H4 (cell line): ENCODE results near the gene C1orf210. TPM values are rescaled to one million over a fixed set of nuclear protein-coding genes. Genes with fewer than 3 reads are reported as not detected.

Experiments
- DNase-seq: peaks from one replicate; pipeline ENCODE4 v3.0.0-alpha.2; 2015; ENCODE audit warnings: low spot score
- total RNA-seq: library from RNA; depleted of rRNA; stranded (reverse); fragments of >200 nt; shearing (Covaris generic); gene quantifications from 2 replicates; pipeline ENCODE4 v1.2.3, GENCODE V29; 2014; rRNA removed

C1orf210 gene
- total RNA-seq, 1 experiment from 2014 or later, result not detected

GRCh38 chr1:43250351-43250761 lies 35.0 kb downstream of the C1orf210 start:
- no peak for DNase-seq

GRCh38 chr1:43247256-43247921 lies 38.0 kb downstream of the C1orf210 start:
- no peak for DNase-seq

- no peak for DNase-seq
Observed at GRCh38 chr1:43246466-43247213, 38.7 kb downstream of the C1orf210 start.

GRCh38 chr1:43243299-43243698 lies 42.1 kb downstream of the C1orf210 start:
- DNase-seq, result no peak

- peak; percentile 48 for DNase-seq
Observed at GRCh38 chr1:43241413-43241836, 44.0 kb downstream of the C1orf210 start.

GRCh38 chr1:43239484-43239883 lies 45.9 kb downstream of the C1orf210 start:
- no peak for DNase-seq

GRCh38 chr1:43238991-43239469 lies 46.4 kb downstream of the C1orf210 start:
- no peak for DNase-seq

- DNase-seq, result peak; percentile 50
Observed at GRCh38 chr1:43238085-43238484, 47.3 kb downstream of the C1orf210 start.

GRCh38 chr1:43237121-43237520 lies 48.3 kb downstream of the C1orf210 start:
- no peak for DNase-seq

- no peak for DNase-seq
Observed at GRCh38 chr1:43235451-43236121, 49.8 kb downstream of the C1orf210 start.

GRCh38 chr1:43235040-43235439 lies 50.3 kb downstream of the C1orf210 start:
- DNase-seq, result no peak

GRCh38 chr1:43234267-43234666 lies 51.1 kb downstream of the C1orf210 start:
- DNase-seq, result no peak

- no peak for DNase-seq
Observed at GRCh38 chr1:43233631-43234030, 51.8 kb downstream of the C1orf210 start.

GRCh38 chr1:43232482-43232881 lies 52.9 kb downstream of the C1orf210 start:
- DNase-seq, result no peak

GRCh38 chr1:43232074-43232473 lies 53.3 kb downstream of the C1orf210 start:
- peak; percentile 53 for DNase-seq

Other genes with a start within 250 kb of the C1orf210 start
- 211 and 219 TPM in 2 replicates for gene EBNA1BP2, start 113.3 kb downstream of the C1orf210 start, total RNA-seq
- gene CFAP57, start 113.3 kb downstream of the C1orf210 start, total RNA-seq, result 1.1 and 1.2 TPM in 2 replicates
- not detected in 2 replicates for gene TMEM125, start 15.6 kb downstream of the C1orf210 start, total RNA-seq
- 0.04 TPM in 1 of 2 replicates, not detected in the other for gene TIE1, start 15.4 kb upstream of the C1orf210 start, total RNA-seq
- not detected in 2 replicates for gene MPL, start 52.2 kb upstream of the C1orf210 start, total RNA-seq
- 313 and 327 TPM in 2 replicates for gene CDC20, start 73.4 kb upstream of the C1orf210 start, total RNA-seq
- gene ELOVL1, start 82.4 kb upstream of the C1orf210 start, total RNA-seq, result 120 and 138 TPM in 2 replicates
- 113 and 119 TPM in 2 replicates for gene MED8, start 104.2 kb upstream of the C1orf210 start, total RNA-seq
- 4.2 and 6.3 TPM in 2 replicates for gene SZT2, start 104.3 kb upstream of the C1orf210 start, total RNA-seq
- 32.4 and 35.1 TPM in 2 replicates for gene HYI, start 168.3 kb upstream of the C1orf210 start, total RNA-seq
- 8.5 and 11.6 TPM in 2 replicates for gene PTPRF, start 245.3 kb upstream of the C1orf210 start, total RNA-seq